Chondrocyte (in vitro differentiated cells): ENCODE results near the gene PTPRN2. TPM values are rescaled to one million over a fixed set of nuclear protein-coding genes. Genes with fewer than 3 reads are reported as not detected.
A peak's percentile ranks its signal among the peaks of the same experiment; 100 is the strongest.

Experiments
- DNase-seq: peaks from one replicate; pipeline ENCODE4 v3.0.0; 2021; ENCODE audit warnings: mixed read lengths, low spot score
- H3K27ac Mint-ChIP-seq: one replicate; pipeline ENCODE4 v1.8.0; 2021; ENCODE audit warnings: mild to moderate bottlenecking, moderate library complexity, mixed read lengths; ENCODE audit not compliant: unreplicated experiment
- H3K27me3 Mint-ChIP-seq: 2 replicates; pipeline ENCODE4 v1.8.0; 2021; ENCODE audit warnings: low read depth, mixed read lengths
- H3K36me3 Mint-ChIP-seq: 2 replicates; pipeline ENCODE4 v1.8.0; 2021; ENCODE audit warnings: low read depth, mixed read lengths
- H3K4me1 Mint-ChIP-seq: 2 replicates; pipeline ENCODE4 v1.8.0; 2021; ENCODE audit warnings: low read depth, mild to moderate bottlenecking, mixed read lengths
- H3K4me3 Mint-ChIP-seq: one replicate; pipeline ENCODE4 v1.8.0; 2021; ENCODE audit warnings: mild to moderate bottlenecking, moderate library complexity, mixed read lengths; ENCODE audit not compliant: unreplicated experiment
- H3K9me3 Mint-ChIP-seq: 2 replicates; pipeline ENCODE4 v1.8.0; 2021; ENCODE audit warnings: low read depth, mixed read lengths
- total RNA-seq: library from RNA; stranded (reverse); gene quantifications from 3 replicates; pipeline ENCODE4 v1.2.1, GENCODE V29; 2021
- TF ChIP-seq, protein P1 (sequence below): fragments of 200-600 bp; sonication (generic); IDR thresholded peaks from 2 replicates; pipeline ENCODE4 v1.5.0; 2021; ENCODE audit warnings: antibody characterized with exemption, mild to moderate bottlenecking, moderate library complexity

PTPRN2 gene
- total RNA-seq, 1 donor from 2014 or later, result 0.30 TPM

DNA sequence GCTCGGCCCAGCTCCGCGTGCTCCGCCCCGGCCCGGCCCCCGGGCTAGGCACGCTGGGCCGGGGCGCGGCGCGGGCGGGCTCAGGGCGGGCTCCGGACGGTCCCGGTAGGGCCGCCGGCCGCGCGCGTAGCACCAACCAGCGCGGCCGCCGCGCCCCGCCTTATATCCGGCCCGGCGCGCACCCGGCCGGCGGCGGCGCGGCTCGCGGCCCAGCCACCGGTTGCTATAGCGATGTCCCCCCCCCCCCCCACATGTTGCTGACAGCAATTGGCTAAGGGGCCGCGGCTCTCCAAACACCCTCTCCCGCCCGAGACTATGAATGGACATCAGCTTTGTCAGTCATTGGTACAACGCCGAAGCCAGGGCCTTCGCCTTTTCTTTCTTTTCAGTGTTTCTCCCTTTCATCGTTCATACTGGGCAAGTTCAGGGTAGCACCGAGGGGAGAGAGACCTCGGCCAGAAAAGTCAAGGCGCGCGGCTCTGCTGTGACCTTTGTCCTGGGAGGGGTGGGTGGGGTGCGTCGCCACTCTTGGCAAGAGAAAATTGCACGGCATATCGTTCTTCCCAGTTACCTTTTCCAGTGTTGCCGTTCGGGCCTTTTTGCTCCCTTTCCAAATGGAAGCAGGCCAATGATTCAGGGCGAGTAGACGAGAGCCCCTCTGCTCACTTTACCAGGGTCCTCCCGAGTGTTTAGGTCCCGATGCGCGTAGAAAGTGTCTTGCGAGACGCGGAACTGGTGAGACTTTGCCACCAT, 896.6 kb downstream of the PTPRN2 start:
- DNase-seq, result no peak
- Mint-ChIP-seq H3K27me3 (peaks cover 52% of the 10 kb centered on the region), H3K36me3 (no peaks in the 10 kb centered on the region), H3K9me3 (peaks cover 3% of the 10 kb centered on the region), H3K27ac (no peak overlapping the region), H3K4me3 (peak overlapping the region; percentile 61), H3K4me1 (peaks cover 9% of the 10 kb centered on the region)
- TF ChIP-seq, protein P1, sequence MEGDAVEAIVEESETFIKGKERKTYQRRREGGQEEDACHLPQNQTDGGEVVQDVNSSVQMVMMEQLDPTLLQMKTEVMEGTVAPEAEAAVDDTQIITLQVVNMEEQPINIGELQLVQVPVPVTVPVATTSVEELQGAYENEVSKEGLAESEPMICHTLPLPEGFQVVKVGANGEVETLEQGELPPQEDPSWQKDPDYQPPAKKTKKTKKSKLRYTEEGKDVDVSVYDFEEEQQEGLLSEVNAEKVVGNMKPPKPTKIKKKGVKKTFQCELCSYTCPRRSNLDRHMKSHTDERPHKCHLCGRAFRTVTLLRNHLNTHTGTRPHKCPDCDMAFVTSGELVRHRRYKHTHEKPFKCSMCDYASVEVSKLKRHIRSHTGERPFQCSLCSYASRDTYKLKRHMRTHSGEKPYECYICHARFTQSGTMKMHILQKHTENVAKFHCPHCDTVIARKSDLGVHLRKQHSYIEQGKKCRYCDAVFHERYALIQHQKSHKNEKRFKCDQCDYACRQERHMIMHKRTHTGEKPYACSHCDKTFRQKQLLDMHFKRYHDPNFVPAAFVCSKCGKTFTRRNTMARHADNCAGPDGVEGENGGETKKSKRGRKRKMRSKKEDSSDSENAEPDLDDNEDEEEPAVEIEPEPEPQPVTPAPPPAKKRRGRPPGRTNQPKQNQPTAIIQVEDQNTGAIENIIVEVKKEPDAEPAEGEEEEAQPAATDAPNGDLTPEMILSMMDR, result no peak

DNA sequence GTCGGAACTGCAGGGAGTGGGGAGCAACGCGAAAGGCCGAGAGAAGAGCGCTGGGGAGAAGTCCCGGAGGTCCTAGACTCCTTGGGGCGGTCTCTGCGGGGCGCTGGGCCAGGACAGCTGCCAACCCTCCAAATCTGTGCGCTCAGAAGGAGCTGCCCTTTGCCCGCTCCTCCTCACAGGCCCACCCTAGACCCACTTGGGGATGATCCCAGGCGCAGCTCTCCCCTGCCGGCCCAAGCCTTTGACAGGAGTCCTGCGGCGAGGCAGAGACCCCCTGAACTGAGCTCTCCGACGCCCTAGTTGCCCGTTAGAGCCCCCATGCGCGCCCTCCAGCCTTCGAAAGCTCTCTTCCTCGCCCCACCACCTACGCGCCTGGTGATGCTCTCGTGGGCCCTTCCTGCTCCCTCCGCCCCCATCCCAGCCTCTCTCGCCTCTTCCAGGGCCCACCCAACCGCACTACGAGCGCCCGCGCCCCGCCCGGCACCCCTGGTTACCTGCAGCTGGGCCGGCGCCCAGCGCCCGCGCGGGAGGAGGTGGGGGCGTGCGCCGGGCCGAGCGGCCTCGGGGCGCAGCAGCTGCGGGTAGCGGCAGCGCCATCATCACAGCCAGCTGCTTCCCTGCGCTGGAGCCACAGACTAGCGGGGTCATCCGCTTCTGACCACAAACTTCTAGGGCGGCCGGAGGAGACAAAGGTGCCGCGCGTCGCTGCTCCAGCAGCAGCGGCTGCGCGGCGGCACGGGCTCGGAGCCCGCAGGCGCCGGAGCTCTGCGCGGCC, 897.4 kb downstream of the PTPRN2 start:
- Mint-ChIP-seq H3K27ac (no peak overlapping the region), H3K9me3 (no peaks in the 10 kb centered on the region), H3K4me1 (peaks cover 9% of the 10 kb centered on the region), H3K36me3 (no peaks in the 10 kb centered on the region), H3K27me3 (peaks cover 50% of the 10 kb centered on the region), H3K4me3 (peak overlapping the region; percentile 58)
- DNase-seq, result peak; percentile 75
- TF ChIP-seq, protein P1, result no peak

DNA sequence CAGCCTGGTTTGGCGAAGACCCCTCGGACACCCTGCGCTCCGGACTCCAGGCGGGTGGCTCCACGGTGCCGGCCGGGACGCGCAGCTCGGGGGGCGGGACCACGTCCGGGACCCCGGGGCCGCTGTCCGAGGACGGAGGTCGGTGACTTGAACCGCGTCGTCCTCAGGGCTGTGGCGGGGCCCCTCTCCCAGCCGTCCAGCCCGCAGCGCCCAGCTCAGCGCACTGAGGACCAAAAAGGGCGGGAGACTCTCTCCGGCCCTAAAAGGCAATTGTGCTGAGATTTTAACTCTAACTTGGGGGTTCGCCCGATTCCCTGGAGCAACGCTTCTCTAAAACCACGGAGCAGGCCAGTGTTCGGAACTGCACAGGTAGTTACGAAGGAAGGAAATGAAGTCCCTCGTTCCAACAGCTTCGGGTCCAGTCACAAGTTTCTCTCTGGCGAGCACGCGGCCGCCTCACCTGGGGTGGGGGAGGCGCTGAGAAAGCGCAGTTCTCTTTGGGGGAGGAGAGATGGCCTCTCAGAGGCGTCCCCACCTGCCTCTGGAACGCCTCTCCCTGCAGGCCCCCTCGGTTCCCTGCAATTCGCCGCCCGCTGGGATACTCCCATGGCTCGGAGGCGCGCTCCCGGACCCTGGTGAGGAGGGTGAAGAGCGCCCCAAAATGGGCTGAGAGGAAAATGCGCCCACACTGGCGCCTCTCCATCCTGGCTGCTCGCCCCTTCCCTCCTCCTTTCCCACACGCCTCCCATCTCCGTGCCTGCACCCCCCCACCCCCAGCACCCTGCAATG, 898.2 kb downstream of the PTPRN2 start:
- Mint-ChIP-seq H3K9me3 (no peaks in the 10 kb centered on the region), H3K27ac (no peak overlapping the region), H3K4me3 (no peak overlapping the region), H3K4me1 (peaks cover 9% of the 10 kb centered on the region), H3K36me3 (no peaks in the 10 kb centered on the region), H3K27me3 (peaks cover 48% of the 10 kb centered on the region)
- DNase-seq, result no peak
- TF ChIP-seq, protein P1, result no peak

DNA sequence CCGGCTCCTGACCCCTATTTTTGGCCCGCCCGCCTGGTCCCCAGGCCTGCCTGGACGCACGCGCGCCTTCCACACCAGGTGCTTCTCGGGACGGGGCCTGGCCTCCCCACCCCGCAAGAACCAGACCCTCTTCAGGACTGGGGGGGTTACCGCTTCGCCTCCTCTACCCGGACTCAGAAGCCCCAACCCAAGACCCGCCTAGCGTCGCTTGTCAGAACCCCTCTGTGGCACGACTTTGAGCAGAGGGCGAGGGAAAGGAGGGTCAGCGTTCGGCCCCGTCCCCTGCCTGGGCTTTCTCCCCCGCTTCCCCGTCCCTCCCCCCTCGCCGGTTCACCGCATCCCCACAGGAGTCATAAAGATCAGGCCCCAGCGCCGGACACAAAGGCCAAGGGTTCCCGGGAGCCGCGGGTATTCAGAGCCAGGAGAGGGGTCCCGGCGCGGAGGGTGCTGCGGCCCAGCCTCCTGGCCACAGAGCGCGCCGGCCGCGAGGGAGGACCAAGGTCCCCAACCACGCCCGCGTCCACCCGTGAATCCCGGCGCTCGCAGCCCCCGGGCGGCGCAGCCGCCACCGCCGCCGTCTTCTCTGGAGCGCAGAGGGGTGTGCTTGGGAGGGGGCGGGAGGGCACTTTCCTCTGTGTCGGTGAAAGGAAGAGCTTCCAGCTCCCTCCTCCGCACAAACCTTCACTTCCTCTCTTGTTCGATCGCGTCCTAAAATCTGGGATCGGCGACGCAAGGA, 898.9 kb downstream of the PTPRN2 start:
- TF ChIP-seq, protein P1, result no peak
- peaks cover 47% of the 10 kb centered on the region for H3K27me3 Mint-ChIP-seq
- H3K4me3 Mint-ChIP-seq, result no peak overlapping the region
- no peaks in the 10 kb centered on the region for H3K36me3 Mint-ChIP-seq
- H3K27ac Mint-ChIP-seq, result no peak overlapping the region
- DNase-seq, result peak; percentile 73
- peaks cover 13% of the 10 kb centered on the region for H3K4me1 Mint-ChIP-seq
- no peaks in the 10 kb centered on the region for H3K9me3 Mint-ChIP-seq
